Measurements from ENCODE around the gene B3GLCT. TPM values are rescaled to one million over a fixed set of nuclear protein-coding genes. Genes with fewer than 3 reads are reported as not detected.

Gene B3GLCT
- total and polyA plus RNA-seq, 2 of the 13 experiments (the other 11 are each of a cell fraction or from before 2014, with no cell fraction given), result 2.0 to 7.1 TPM

GRCh38 chr13:31161557-31162150, 38.1 kb upstream of the B3GLCT start, which contains the start of gene HSPH1 (continued):
- 0 out of 2 replicates have a peak, but pooled peaks have one; percentile 59 for TF ChIP-seq ZFP91 (CRISPR knock-in tag; IDR thresholded peaks at IDR 0.05; ENCODE audit: borderline replicate concordance)
- peak; percentile 92; the same call in 2 of the 3 replicates for TF ChIP-seq MXI1 (IDR thresholded peaks at IDR 0.05; ENCODE audit: borderline replicate concordance, low read depth, low read length)
- peak; percentile 31; the same call in 1 of the 2 replicates for TF ChIP-seq REPIN1 (CRISPR knock-in tag; IDR thresholded peaks at IDR 0.05; ENCODE audit: borderline replicate concordance, low read depth)
- 0 out of 4 replicates have a peak, but pooled peaks of 1 of the 2 experiments have one; percentile 29 for TF ChIP-seq ATF4 (CRISPR knock-in tag; IDR thresholded peaks at IDR 0.05)
- peak; percentile 45; the same call in 1 of the 2 replicates for TF ChIP-seq DNMT3B (CRISPR knock-in tag; conservative IDR thresholded peaks at IDR 0.05)
- TF ChIP-seq FOXM1 (CRISPR knock-in tag; IDR thresholded peaks at IDR 0.05), result no peak
- TF ChIP-seq TBX3 (IDR thresholded peaks at IDR 0.05; ENCODE audit: borderline replicate concordance), result peak; percentile 53; the same call in 1 of the 2 replicates
- TF ChIP-seq ZBTB42 (CRISPR knock-in tag; IDR thresholded peaks at IDR 0.05), result peak; percentile 83
- TF ChIP-seq RFX5 (IDR thresholded peaks at IDR 0.05; ENCODE audit: low read depth, low read length), result peak; percentile 87
- no peak for TF ChIP-seq XBP1 (CRISPR knock-in tag; IDR thresholded peaks at IDR 0.05)
- peak; percentile 90; the same call in 1 of the 2 replicates for TF ChIP-seq RFXAP (CRISPR knock-in tag; IDR thresholded peaks at IDR 0.05; ENCODE audit: borderline replicate concordance)
- peak; percentile 92 for TF ChIP-seq ZNF605 (CRISPR knock-in tag; IDR thresholded peaks at IDR 0.05)
- peak; percentile 53; the same call in 1 of the 2 replicates for TF ChIP-seq IRF9 (CRISPR knock-in tag; IDR thresholded peaks at IDR 0.05; ENCODE audit: borderline replicate concordance)
- TF ChIP-seq ELK4 (CRISPR knock-in tag; IDR thresholded peaks at IDR 0.05; ENCODE audit: borderline replicate concordance), result peak; percentile 19; the same call in 1 of the 2 replicates
- peak; percentile 70 for TF ChIP-seq IKZF5 (CRISPR knock-in tag; IDR thresholded peaks at IDR 0.05)
- TF ChIP-seq ZSCAN20 (CRISPR knock-in tag; IDR thresholded peaks at IDR 0.05; ENCODE audit: borderline replicate concordance), result peak; percentile 33; the same call in 1 of the 2 replicates
- peak; percentile 89 for TF ChIP-seq ELF1 (CRISPR knock-in tag; IDR thresholded peaks at IDR 0.05)
- 0 out of 2 replicates have a peak, but pooled peaks have one; percentile 44 for TF ChIP-seq DR1 (CRISPR knock-in tag; IDR thresholded peaks at IDR 0.05)
- 0 out of 2 replicates have a peak, but pooled peaks have one; percentile 4 for TF ChIP-seq ARID3A (IDR thresholded peaks at IDR 0.05; ENCODE audit: low read depth, low read length)
- TF ChIP-seq TOE1 (CRISPR knock-in tag; IDR thresholded peaks at IDR 0.05), result no peak
- TF ChIP-seq TAF15 (IDR thresholded peaks at IDR 0.05; ENCODE audit: low read depth, low read length, poor library complexity, severe bottlenecking), result no peak
